Myocyte (in vitro differentiated cells): ENCODE data around the gene STARD5. TPM values are rescaled to one million over a fixed set of nuclear protein-coding genes. Genes with fewer than 3 reads are reported as not detected.

ENCODE experiments used
- DNase-seq: peaks from one replicate; pipeline ENCODE4 v3.0.0-alpha.2; 2012; ENCODE audit warnings: low read depth
- total RNA-seq: library from RNA; depleted of rRNA; stranded (reverse); fragments of >200 nt; gene quantifications from 2 replicates; pipeline ENCODE4 v1.2.3, GENCODE V29; 2014

STARD5 gene
- total RNA-seq, 1 donor from 2014 or later = 4.0 TPM

DNA sequence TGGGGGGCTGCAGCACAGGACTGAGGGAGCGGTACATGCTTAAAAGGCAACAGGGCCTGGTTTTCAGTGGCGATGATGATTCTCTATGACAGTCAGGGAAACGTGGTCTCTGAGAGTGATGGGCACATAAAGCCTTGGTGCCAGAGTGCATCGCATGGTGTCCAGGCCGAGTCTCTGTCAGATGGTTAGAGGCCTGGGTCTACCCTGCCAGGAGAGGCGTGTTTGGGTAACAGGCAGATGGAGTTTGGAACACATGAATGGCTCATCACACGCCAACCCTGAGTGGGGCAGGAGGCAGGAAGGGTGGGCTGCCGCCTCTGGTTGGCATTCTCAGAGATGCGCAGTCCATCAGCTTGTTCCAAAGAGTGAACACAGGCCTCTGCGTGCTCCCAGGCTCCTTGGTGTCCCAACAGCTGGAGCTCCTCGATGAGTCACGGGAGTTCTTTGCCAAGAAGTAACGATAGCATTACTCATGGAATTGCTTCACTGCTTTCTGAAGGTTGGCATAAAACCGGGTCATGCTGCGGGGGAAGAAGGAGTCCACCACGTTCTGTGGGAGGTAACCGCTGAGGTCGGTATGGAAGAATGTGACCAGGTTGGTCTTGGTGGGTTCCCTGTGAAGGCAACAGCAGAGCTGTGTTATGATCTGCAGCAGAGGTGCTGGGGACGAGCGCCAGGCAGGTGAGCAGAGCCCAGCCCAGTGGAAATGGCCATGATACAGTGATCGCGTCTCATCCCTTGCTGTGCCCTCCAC, 11.0 kb downstream of the STARD5 start:
- peak; percentile 98 for DNase-seq

DNA sequence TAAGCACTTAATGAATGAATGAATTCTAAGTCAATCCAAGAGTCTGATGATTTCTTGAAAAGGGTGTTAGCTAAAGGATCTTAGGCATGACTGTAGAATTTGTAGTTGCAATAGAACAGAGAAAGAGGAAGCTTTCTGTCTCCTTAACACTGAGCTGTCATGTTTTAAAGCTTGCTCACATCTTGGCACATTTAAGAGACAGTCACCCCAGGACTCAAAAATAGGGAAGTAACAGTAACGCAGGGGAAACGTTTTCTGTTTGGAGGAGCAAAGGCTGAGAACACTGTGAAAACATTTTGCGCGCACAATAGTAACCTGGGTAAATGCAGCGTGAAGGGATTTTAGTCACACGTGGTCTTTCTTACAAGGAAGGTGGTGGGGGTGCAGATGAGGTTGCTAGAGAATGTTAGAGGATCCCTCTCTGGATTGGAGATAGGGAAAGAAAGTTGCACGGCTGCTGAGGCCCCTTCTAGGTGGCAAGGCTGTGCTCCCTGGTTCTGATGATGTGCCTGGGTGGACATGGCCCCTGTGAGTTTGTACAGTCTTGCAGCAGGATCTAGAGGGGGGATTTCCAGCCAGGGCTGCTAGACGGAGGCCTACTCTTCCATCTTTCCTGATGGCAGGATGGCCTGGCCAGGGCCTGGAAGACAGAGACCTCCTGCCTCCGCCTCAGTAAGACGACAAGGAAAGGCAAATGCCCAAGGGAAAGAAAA, 12.0 kb downstream of the STARD5 start:
- DNase-seq = no peak

DNA sequence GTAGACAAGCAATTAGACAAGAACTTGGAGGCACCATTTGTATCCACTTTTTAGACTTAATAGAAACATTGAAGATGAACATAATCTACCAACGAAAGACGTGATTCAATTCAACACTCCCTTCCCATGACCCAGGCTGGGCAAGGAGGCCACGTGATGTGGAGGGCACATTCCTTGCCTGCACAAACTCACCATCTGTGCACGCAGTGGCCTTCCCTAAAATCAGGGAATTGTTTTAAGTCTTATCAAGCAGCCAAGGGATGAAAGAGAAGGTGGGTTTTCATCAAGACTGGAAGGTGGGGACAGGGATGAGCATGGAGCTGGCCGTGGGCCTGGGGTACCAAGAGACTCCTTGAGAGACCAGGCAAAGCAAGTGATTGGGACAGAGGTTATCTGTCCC, 13.5 kb downstream of the STARD5 start:
- DNase-seq = no peak

DNA sequence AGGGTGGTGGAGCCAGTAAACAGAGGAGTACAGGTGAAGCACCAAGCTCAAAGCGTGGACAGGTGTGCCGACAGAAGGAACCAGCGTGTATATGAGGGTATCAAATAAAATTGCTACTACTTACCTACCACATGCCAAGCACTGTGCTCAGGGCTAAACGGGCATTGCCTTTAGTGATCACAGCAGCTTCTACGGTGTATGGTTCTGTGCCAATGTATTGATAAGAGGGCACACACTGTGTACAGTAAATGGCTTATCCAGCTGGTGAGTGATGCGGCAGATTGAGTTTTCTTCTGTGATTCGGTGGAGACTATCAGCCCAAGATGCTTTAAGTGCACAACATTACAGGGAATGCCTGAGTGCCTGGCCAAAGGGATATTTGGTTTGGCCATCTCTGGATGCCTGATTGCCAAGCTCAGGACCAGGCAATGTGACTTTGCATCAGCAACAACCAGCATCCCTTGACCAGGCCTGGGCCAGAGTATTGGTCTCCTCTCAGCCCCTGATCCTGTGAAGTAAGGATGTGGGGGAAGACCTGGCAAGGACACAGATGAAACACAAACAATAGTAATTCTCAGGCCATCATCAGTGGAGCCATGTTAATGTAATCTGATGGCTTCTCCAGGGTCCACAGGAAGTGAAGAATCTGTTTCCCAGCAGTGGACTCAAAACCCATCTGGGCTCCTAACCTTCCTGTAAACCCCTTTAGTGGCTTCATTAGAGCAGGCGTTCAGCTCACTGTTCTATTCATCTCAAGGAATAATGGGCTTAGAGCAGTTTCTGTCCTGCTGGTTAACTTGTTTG, 14.1 kb downstream of the STARD5 start:
- DNase-seq = no peak

DNA sequence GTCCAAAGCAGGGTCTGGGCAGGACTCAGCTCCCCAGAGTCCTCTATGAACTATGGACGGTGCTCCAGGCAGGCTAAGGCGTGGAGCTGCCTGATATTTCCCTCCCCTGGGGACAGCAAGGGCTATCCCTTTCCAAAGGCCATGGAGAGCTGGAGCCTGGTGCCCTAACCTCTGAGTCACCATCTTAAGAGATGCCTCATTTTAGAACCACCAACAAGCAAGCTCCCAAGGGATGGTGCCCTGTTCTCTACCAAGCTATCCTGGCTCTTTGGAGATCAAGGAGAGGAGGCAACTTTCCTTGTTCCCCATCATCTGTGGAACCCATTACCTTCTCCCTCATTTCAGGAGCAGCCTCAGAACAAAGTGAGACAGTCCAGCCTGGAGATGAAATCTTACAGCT, 15.7 kb downstream of the STARD5 start:
- DNase-seq = peak; percentile 50

DNA sequence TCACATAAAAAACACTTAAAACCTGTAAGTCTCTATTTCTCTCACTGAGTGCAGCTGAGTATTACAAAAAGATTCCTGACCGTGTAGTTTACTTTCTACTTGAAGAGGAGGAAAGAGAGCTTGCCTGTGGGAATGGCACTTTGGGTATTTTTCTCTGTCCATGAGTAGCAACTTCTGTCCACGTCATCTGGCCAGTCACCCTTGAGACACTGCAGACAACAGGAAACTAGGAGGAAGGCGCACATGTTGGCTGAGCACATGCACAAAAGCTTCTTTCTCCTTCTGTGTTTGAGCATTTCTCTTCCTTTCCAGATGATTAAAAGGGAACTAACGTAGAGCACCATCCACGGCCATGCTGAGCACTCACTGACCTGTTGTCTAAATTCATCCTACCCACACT, 19.7 kb downstream of the STARD5 start:
- no peak for DNase-seq

DNA sequence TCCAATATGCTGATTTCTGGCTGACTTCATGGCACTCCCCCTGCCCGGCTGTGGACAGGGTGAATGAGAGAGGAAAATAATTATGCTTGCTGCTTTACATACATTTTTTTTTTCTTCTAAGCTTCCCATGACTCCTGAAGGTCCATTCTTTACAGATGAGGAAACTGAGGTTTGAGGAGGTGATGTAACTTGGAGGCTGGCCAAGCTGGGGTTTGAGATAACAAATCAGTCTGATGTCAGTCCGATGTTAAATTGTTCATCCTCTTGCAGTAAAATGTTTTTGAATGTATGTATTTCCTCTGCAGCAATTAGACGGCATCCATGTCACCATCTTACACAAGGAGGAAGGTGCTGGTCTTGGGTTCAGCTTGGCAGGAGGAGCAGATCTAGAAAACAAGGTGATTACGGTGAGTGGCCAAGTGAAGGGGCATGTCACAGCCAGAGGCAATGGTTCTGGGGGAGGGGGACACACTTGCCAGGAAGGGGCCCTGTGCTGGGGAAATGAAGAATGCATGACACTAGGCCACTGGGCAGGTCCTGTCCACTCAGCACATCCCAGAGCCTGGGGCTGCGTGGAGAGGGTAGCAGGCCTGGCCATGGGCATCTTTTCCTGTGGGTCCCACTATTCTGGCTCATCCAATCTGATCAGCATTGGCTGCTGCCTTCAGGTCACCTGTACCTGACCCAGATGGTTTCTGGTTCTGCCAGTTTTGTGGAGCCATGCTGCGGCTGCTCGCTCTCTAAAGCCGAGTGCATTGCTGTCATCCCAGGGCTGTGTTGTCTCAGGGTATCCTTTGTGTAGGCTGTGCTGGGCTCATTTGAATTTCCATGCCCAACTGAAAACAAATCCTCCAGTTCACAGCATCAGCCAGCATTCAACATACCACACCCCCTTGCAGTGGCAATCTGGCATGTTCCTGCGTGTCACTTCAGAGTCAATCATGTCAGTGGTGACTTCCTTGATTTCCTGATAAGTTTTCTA, 20.4 kb downstream of the STARD5 start:
- DNase-seq = no peak

DNA sequence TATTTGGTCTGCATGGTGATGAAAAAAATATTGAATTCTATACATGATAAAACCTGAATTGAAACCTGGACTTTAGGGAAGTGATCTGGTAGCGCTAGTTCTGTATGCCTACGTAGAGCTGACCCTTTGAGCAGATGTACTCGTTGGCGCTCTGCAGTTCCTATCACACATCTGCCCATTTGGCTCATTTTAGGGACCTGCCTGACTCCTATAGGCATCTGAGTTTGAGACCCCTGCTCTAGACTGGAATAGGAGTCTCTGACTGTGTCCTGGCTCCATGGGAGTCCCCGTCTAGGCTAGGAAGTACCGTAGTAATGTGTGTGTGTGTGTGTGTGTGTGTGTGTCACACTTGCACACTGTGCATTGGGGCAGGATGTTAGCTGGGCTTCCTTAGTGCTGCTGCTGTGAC, 21.2 kb downstream of the STARD5 start:
- DNase-seq = no peak

DNA sequence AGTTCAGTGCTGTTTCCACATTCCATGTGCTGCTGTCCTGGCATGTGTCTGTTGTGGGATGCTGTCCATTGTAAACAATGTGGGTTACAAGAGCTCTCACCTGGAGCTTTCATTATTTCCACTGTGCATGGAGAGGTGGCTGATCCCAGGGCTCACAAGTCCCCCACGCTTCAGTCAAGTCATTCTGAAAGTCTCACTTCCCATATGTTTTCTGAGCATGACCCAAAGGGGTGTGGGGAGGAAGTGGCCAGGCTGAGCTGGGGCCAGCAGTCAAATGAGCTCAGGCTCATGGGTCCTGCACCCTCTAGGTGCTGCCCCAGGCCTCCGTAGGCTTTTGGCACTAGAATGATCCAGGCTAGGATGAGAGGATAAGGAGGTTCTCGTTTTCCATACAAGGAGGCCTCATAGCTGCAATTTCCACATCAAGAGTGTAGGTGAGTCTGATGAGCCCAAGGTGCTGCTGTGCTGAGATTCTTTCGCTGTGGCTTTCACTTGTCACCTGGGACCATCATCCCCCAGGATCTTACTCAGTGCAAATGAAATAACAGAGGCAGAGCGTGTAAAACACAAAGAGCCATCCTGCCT, 22.0 kb downstream of the STARD5 start:
- no peak for DNase-seq

DNA sequence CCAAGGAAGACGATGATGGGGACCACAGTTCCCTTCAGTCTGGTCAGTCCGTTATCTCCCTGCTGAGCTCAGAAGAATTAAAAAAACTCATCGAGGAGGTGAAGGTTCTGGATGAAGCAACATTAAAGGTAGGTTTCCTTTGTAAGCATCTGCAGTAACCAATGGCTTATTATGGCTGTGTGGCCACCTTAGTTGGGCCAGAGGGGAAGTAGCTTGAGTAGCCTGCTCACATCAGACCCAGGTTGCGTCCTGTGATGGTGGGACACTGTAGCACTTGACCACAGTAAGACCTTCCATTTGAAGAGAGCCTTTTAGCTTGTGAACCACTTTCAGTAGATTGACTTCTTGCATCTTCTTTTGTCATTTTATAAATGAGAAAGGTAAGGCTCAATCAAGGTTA, 22.6 kb downstream of the STARD5 start:
- no peak for DNase-seq

DNA sequence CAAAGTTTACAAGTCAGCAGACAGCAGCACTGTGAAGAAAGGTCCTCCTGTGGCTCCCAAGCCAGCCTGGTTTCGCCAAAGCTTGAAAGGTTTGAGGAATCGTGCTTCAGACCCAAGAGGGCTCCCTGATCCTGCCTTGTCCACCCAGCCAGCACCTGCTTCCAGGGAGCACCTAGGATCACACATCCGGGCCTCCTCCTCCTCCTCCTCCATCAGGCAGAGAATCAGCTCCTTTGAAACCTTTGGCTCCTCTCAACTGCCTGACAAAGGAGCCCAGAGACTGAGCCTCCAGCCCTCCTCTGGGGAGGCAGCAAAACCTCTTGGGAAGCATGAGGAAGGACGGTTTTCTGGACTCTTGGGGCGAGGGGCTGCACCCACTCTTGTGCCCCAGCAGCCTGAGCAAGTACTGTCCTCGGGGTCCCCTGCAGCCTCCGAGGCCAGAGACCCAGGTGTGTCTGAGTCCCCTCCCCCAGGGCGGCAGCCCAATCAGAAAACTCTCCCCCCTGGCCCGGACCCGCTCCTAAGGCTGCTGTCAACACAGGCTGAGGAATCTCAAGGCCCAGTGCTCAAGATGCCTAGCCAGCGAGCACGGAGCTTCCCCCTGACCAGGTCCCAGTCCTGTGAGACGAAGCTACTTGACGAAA, 24.2 kb downstream of the STARD5 start:
- no peak for DNase-seq

DNA sequence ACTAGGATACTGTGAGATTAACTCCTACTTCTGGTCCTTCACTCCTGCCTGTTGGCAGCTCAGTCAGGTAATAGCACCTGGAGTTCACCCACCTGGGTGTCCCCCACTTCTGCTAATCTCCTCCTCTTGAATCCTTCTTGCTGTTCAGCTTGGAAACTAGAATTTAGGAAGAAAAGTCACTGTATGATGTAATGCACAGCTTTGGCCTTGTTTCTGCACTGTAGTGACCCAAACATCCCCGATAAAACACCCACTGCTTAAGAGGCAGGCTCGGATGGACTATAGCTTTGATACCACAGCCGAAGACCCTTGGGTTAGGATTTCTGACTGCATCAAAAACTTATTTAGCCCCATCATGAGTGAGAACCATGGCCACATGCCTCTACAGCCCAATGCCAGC, 24.8 kb downstream of the STARD5 start:
- DNase-seq = no peak

DNA sequence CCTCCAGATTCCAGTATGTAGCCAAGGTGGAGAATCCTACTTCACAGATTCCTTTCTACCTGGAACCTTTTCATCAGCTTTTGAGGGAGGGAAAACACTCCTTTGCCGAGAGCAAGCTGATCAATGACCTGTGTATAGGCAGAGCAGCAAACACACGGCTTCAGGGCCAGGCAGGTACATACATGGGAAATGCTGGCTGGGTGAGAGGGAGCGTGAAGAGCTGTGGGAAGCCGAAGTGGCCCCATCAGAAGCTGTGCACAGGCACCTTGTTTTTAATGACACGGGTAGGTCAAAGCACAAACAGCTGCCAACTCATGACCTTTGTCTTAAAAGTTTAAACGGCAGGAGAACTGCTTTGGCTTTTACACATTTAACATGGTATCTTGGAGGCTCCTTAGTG, 25.3 kb downstream of the STARD5 start:
- DNase-seq = no peak

DNA sequence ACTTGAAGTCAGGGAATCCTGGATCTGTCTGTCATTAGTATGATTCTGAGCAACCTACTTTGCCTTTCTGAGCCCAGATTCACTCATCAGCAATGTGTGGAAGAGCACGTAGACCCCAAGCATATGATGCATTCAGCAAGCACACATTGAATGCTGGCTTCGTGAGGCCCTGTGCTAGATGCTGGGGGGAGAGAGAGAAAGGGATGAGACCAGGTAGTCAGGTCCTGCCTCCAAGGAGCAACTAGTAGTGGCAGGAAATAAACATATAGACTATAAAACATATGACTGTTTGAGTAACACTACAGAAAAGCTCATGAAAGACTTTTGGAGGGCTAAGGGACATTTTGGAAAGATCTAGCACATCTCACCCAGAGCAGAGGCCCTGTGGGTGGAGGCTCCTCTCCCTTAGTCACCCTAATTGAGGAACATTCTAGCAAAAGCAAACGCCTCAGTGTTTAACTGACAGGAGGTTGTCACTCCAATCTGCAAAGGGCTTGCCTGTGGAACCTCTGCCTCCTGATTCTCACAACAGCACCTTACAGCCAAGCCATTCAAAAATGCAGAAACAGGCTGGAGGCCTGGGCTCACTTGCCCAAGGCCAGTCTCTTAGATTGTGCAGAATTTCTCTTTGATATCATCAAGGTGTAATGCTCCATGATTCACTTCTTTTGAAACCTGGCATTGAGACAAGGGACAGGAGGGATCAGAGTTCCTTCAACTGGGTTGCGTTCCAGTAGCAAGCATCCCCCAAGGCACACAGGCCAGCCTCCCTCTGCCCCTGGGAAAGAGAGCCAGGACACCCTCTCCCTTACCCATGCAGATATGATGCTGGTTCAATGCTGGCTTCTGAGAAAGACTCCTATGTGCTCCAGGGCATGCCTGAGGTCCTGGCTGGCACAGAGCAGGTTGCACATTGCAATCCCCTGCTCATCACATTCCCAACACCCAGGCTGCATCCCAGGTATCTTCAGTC, 26.1 kb downstream of the STARD5 start:
- no peak for DNase-seq

DNA sequence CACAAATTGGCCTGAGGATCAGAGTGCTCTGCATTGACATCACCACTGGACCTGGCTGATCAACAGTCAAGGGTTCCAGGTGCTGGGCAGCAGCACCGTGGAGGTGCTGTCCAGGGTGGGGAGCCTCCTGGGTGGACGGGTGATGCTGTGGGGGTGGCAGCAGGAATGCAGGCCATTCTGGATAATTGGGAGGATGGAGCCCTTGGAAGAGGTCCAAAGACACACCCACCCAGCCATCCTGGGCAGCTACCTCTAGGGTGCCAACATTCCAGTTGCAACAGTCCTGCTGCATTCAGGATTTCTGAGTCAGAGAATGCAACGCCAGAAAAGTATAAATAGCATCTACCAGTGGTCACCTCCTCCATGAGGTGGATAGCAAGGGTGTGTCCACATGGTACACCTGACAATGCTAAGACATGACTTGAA, 26.8 kb downstream of the STARD5 start:
- DNase-seq = no peak

DNA sequence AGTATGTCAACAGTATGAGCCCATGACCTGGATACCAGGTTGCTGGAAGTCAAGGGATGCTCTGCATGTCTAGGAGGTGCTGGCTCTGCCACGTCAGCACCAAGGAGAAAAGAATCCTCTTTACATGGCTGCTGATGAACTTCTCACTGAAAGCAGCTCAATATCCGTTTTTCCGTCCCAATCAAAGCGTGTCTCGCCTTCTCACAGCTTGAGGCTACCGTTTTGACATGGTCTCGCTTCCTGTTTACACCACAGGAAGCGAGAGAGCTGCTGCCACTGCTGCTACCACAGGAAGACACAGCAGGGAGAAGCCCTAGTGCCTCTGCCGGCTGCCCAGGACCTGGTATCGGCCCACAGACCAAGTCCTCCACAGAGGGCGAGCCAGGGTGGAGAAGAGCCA, 27.3 kb downstream of the STARD5 start:
- DNase-seq = no peak

DNA sequence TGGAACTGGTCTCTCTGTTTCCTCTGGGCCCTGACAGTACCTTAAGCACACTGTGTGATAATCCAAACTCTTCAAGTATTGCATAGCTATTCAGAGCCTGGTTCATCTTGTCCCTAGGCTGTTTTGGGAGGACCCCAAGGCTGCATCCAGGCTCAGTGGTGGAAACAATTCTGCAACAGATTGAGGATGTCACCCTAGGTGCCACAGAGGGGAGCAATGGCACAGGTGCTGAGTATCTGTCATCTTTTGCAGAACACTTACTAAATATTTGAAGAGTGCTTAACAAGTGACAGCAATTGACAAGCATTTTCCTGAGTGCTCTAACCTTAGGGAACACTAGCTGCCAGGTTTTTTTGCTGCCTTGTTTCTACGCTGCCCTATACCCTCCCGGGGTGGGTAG, 27.8 kb downstream of the STARD5 start:
- DNase-seq = no peak

DNA sequence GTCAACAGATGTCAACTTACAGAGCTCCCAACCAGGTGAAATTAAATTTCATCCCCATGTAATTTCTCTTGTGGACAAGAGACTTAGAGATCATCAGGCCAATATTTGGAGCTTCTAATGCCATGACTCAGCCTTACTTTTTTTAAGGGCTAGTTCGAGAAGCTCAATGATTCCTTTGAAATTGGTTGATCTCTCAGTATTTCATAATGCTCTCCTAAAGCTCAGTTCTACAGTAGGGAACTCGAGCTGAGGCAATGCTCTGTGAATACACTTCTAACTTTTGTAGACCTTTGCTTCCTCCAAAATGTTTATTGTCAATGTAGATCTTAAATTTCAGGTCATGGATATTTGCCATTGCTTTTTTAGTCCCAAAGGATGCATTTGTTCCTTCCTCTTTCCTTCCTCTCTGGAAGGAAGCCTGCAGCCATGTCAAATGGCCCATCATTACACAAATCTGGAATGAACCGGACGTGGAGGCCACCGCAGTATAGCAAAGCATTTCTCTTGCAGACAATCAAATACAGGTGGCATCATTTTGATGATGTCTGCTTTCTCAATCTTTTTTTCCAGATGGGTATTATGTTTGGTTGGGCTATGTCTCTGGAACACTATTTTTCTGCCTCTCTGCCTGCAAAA, 28.3 kb downstream of the STARD5 start:
- no peak for DNase-seq
